IPS-11a (cell line): Measurements from ENCODE around the gene WNK2.
"Not testable (repeated sequence)": the region's sequence is repeated elsewhere in the genome, so short reads cannot be mapped to it uniquely, and the experiment has no call there.

Source experiments
- H3K4me3 ChIP-seq: one replicate; pipeline ENCODE4 v1.5.1; 2013; ENCODE audit warnings: low read depth, low read length, control low read depth

The WNK2 gene

DNA sequence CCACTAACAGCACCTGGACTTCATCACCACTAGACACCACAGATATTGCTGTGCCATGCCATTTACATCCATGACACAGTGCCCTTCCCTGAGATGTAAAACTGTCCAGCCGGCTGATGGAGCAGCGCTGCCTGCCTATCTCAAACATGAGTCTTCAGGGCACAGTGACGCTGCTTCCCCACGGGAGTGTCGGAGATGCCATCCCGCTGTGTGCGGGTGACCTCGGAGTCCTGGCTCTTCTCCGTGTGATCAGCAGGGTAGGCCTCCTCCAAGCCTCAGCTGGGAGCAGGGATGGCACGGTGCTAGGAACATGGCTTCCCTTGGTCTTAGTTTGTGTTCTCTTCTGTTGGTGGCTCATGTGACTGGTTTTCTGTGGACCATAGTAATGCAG lies 137.3 kb downstream of the WNK2 start:
- H3K4me3 ChIP-seq = no peak overlapping the region

DNA sequence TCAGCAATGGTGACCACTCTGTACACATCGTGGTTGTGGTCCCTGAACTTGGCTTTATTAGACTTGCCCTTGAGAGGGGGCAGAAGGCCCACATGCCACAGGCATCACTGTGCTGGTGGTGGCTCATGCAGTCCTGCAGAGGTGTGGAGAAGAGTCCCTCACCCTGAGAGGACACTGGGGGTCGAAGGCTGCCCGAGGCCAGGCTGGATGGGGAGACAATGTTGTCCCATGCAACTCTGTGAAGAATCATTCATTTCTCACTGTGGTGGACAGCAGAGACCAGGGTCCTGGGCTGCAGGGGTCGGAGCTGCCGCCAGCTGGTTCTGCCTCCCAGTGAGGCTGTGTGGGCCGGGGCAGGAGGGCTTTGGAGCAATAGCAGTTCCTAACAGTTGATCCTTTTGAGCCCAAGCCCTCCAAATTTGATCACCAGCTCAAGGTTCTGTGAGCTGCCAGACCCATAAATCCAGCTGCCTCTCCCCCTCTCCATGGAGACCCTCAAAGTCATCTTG lies 139.6 kb downstream of the WNK2 start:
- not testable (repeated sequence) for H3K4me3 ChIP-seq

GRCh38 chr9:93324191-93324834 lies 140.4 kb downstream of the WNK2 start:
- no peak overlapping the region for H3K4me3 ChIP-seq

DNA sequence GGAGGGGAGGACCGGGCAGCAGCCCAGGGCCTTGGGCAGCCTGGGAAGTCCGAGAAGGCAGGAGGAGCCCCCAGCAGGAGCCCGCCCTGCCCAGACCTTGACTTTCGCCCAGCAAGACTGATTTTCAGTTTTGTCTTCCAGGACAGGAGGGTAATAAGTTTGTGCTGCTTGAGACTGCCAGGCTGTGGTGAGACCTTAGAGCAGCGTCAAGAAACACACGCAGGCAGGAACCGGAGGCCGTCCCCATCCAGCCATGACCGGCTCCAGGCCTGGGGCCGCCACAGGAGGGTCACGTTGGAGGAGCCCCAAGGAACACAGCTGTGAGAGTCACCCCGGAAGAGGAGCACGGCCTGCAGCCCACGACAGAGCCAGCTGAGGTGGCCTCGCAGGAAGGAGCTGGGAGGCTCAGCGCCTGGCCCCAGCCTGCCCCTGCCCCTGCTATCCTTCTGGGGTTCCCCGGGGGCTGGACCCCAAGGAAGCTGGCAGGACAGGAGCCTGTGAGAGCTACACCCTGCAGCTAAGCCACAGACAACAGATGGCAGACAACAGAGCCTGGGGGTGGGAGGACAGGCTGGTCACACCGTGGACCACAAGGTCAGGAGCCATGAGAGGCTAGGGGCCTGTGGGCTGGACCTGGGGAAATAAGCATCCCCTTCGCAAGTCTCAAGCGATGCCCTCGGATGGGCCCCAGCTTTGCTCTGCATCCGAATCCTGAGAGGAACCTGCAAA lies 141.5 kb downstream of the WNK2 start:
- no peak overlapping the region for H3K4me3 ChIP-seq

GRCh38 chr9:93326056-93326455 lies 142.1 kb downstream of the WNK2 start:
- H3K4me3 ChIP-seq = no peak overlapping the region

GRCh38 chr9:93326654-93327053 lies 142.7 kb downstream of the WNK2 start:
- no peak overlapping the region for H3K4me3 ChIP-seq

DNA sequence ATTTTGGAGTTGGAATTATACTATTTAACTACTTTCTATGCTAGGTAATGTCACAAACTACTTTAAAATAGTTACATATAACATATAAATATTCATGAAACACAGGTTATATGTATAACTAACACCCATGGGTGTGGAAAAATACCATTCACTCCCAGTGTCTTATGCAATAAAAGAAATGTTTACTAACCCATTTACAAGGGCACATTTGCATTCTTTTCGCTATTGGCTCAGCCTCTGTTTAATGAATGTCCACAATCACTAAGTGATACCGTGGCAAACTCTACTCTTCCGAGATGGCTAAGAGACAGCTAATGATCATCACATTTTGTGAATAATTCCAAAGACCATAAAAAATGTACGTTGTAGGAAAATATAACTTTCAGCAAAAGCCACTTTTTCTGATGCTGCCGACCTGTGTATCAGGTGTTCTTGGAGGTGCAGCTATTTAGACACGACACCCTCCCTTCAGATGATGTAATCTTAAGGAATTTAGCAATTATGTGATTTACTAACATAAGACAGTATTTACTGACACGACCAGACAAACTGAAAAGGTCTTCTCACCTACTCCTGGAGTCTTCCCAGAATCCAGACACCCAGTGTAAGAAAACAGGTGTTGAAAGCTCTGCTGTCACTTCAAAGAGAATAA lies 145.8 kb downstream of the WNK2 start:
- H3K4me3 ChIP-seq = no peak overlapping the region

DNA sequence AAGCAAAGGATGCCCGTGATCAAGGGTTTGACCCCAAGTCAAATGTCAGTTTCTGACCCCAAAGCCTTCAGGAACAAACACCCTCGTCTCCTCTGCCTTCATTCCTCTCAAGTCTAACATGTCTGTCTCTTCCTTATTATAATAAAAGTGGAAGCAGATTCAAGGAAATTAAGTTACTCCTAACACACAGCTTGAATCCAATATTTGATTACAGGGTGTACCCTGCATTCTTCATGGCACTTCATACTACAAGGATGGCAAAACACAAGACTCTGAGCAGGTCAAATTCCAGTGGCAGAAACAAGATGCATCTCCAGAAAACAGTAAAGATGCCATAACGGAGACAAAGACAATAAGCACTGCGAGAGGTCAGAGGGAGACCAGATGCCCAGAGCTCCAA lies 148.4 kb downstream of the WNK2 start:
- no peak overlapping the region for H3K4me3 ChIP-seq

GRCh38 chr9:93336720-93337119 lies 152.8 kb downstream of the WNK2 start:
- H3K4me3 ChIP-seq = no peak overlapping the region

GRCh38 chr9:93338196-93338595 lies 154.3 kb downstream of the WNK2 start:
- not testable (repeated sequence) for H3K4me3 ChIP-seq

DNA sequence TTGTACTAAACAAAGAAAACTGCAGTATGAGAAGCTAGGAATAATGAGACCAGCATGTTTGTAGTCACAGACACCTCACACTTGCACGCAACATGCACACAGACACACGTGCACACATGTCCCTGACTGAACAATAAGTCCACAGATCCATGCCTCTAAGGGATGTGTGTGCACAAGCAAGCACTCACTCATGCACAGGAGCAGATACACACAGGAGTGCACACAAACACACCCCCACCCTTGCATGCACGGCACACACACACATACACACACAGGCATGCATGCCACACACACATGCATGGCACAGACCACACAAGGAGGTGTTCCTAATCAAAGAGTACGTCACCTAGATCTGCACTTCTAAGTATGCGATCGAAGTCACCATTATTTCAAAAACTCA lies 156.2 kb downstream of the WNK2 start:
- H3K4me3 ChIP-seq = no peak overlapping the region

- H3K4me3 ChIP-seq = not testable (repeated sequence)
Measured at GRCh38 chr9:93341820-93342219, 157.9 kb downstream of the WNK2 start.

DNA sequence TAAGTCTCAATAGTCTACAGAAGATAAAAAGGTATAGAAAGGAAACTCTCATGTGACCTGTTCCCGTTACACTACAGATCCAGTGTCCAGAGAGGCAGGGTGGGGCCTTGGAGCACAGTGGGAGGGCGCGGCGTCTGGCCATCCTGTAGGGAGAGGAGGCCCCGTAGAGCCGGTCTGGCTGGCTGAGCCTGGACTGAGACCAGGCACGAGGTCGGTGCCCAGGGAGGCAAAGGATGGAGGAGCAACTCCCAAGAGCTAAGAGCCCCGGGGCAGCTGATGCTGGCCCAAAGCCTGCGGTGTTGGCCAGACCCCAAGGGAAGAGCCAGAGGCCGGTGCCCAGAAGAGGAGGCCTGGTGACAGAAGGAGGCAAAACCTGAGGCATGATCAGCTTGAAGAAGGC lies 158.5 kb downstream of the WNK2 start:
- H3K4me3 ChIP-seq = not testable (repeated sequence)

DNA sequence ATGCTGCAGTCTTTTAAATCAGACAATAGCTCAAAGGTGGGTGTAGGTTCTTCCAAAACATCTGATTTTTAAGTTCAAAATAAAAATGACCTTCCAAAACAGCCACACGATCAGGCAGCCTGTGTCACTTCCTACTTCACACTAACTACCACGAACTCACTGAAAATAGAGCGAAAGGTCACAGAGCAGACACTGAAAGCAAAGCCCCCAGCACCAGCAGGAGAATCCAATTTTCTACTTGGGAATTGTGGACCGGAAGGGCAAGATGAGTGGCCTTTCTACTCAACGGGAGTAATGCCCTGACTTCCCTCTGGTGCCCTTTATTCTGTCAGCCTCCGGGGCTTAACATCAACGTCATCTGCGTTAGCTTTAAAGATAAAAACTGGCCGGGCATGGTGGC lies 159.7 kb downstream of the WNK2 start:
- no peak overlapping the region for H3K4me3 ChIP-seq

GRCh38 chr9:93345643-93346230 lies 161.8 kb downstream of the WNK2 start:
- peak overlapping the region; percentile 68 for H3K4me3 ChIP-seq

DNA sequence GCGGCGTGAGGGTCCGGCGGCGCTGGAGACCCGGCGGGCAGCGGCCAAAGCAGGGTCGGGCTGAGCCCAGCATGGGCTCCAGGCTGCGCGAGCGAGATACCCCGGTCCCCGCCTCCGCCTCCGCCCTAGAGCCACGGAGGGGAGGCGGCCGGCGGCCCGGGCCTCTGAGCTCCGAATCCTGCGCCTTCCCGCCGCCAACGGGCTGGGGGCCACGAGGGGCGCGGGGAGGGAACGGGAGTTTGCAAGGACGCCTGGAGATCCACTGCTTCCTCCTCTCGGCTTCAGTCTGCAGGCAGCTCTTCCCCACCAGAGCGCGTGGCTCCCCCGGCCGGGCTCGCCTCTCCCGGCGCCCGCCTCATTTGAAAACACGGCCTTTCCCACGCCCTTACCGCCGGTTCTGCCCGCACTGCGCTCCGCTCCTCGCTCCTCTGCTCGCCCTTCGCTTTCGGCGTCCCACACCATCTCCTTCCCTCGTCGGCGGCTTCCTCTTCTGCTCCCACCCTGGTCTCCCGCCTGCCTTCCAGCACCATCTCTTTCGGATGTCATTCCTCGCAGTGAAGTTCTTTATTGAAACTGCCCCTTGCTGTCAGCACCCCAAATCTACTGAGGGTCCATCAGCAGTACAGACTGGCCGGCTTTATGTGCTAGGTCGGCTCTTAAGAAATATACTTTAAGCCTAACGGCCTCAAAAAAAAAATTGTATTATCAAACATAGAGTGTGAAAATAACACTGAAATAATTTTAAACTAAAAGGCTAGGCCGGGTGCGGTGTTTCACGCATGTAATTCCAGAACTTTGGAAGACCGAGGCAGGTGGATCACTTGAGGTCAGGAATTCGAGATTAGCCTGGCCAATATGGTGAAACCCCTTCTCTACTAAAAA lies 162.5 kb downstream of the WNK2 start:
- H3K4me3 ChIP-seq = peak overlapping the region; percentile 68

- peak overlapping the region; percentile 8 for H3K4me3 ChIP-seq
Measured at GRCh38 chr9:93347371-93347975, 163.5 kb downstream of the WNK2 start.

- not testable (repeated sequence) for H3K4me3 ChIP-seq
Measured at GRCh38 chr9:93353413-93354310, 169.7 kb downstream of the WNK2 start.

DNA sequence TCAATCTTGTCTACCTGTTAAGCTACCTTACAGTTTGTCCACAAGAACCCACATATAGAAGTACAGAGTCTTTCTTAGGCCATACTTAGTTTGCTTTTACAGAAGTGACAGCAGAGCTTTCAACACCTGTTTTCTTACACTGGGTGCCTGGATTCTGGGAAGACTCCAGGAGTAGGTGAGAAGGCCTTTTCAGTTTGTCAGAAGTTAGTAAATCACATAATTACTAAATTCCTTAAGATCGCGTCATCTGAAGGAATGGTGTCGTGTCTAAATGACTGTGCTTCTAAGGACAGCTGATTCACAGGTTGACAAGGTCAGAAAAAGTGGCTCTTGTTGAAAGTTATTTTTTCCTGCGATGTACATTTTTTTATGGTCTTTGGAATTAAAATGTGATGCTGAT lies 170.5 kb downstream of the WNK2 start:
- H3K4me3 ChIP-seq = no peak overlapping the region
